HepG2 (cell line): ENCODE results near the gene CDK2. TPM values are rescaled to one million over a fixed set of nuclear protein-coding genes. Genes with fewer than 3 reads are reported as not detected.

Experiments used
- AFF4 ChIP-seq: sonication (generic); formaldehyde crosslinking; IDR thresholded peaks from 2 replicates; pipeline ENCODE4 v1.4.0; 2020; ENCODE audit warnings: missing genetic modification reagents
- AHR ChIP-seq: IDR thresholded peaks from 2 replicates; pipeline ENCODE4 v1.6.1; 2018; ENCODE audit warnings: missing genetic modification reagents, missing compliant biosample characterization
- ATM ChIP-seq: fragments of 450-650 bp; IDR thresholded peaks from 2 replicates; pipeline ENCODE4 v1.7.1; 2017; ENCODE audit warnings: mild to moderate bottlenecking, borderline replicate concordance
- CBX5 ChIP-seq: sonication (generic); formaldehyde crosslinking; IDR thresholded peaks from 2 replicates; pipeline ENCODE4 v1.4.0; 2020; ENCODE audit warnings: missing genetic modification reagents, borderline replicate concordance
- CENPX ChIP-seq: sonication (generic); formaldehyde crosslinking; IDR thresholded peaks from 2 replicates; pipeline ENCODE4 v1.9.0; 2021; ENCODE audit warnings: mild to moderate bottlenecking, missing genetic modification reagents, moderate library complexity
- FOSL2 ChIP-seq: sonication (generic); formaldehyde crosslinking; IDR thresholded peaks from 2 replicates; pipeline ENCODE4 v1.4.0; 2020; ENCODE audit warnings: missing genetic modification reagents
- FOXK1 ChIP-seq: sonication (generic); formaldehyde crosslinking; IDR thresholded peaks from 2 replicates; pipeline ENCODE4 v1.4.0; 2020; ENCODE audit warnings: low read depth, missing genetic modification reagents, borderline replicate concordance
- HNRNPK ChIP-seq: fragments of 200-400 bp; formaldehyde crosslinking; IDR thresholded peaks from 2 replicates; pipeline ENCODE4 v1.6.1; 2018; ENCODE audit warnings: low read length, low read depth, moderate library complexity, mild to moderate bottlenecking; ENCODE audit not compliant: poor library complexity, severe bottlenecking
- KLF11 ChIP-seq: IDR thresholded peaks from 2 replicates; pipeline ENCODE4 v1.6.1; 2016; ENCODE audit warnings: missing compliant biosample characterization
- PLRG1 ChIP-seq: fragments of 450-650 bp; conservative IDR thresholded peaks from 2 replicates; pipeline ENCODE4 v1.6.1; 2016
- SNAPC4 ChIP-seq: sonication (generic); formaldehyde crosslinking; IDR thresholded peaks from 2 replicates; pipeline ENCODE4 v1.4.0; 2020; ENCODE audit warnings: mild to moderate bottlenecking, missing genetic modification reagents
- TEAD3 ChIP-seq: optimal IDR thresholded peaks from 2 replicates; pipeline ENCODE3; 2016; ENCODE audit warnings: borderline replicate concordance
- TGIF2 ChIP-seq: IDR thresholded peaks from 2 replicates; pipeline ENCODE4 v1.6.1; 2016; ENCODE audit warnings: control low read depth, missing compliant biosample characterization
- YEATS2 ChIP-seq: sonication (generic); formaldehyde crosslinking; IDR thresholded peaks from 2 replicates; pipeline ENCODE4 v1.4.0; 2020; ENCODE audit warnings: missing genetic modification reagents, borderline replicate concordance
- ZBTB20 ChIP-seq: sonication (generic); formaldehyde crosslinking; IDR thresholded peaks from 2 replicates; pipeline ENCODE4 v1.8.1; 2023; ENCODE audit warnings: missing genetic modification reagents, low read depth, mild to moderate bottlenecking, borderline replicate concordance
- ZFP36L2 ChIP-seq: sonication (generic); formaldehyde crosslinking; IDR thresholded peaks from 2 replicates; pipeline ENCODE4 v1.4.0; 2020; ENCODE audit warnings: missing genetic modification reagents
- ZFP37 ChIP-seq: sonication (generic); formaldehyde crosslinking; IDR thresholded peaks from 2 replicates; pipeline ENCODE4 v1.4.0; 2020; ENCODE audit warnings: missing genetic modification reagents, borderline replicate concordance
- ZNF280B ChIP-seq: sonication (generic); formaldehyde crosslinking; IDR thresholded peaks from 2 replicates; pipeline ENCODE4 v1.5.0; 2020; ENCODE audit warnings: missing genetic modification reagents, mild to moderate bottlenecking, borderline replicate concordance
- ZNF354B ChIP-seq: sonication (generic); formaldehyde crosslinking; IDR thresholded peaks from 2 replicates; pipeline ENCODE4 v1.8.0; 2022; ENCODE audit warnings: mild to moderate bottlenecking, missing genetic modification reagents
- ZNF660 ChIP-seq: sonication (generic); formaldehyde crosslinking; IDR thresholded peaks from 2 replicates; pipeline ENCODE4 v1.5.1; 2020; ENCODE audit warnings: mild to moderate bottlenecking, low read depth, missing genetic modification reagents, borderline replicate concordance
- polyA plus RNA-seq, 8 experiments: library from polyadenylated mRNA; depleted of rRNA in 3 of 8; stranded (reverse) in 7 of 8; unstranded in 1 of 8; fragments of >200 nt; fragmentation: Illumina TruSeq in 4 of 8; extraction: Trizol in 4 of 8; gene quantifications; 2 replicates each; pipeline versions ENCODE4 v1.2.1 to v1.2.3, GENCODE V29; 2011 to 2016; ENCODE audit warnings: low read depth in 4 of 8, missing spikeins in 1 of 8, mixed read lengths in 1 of 8; ENCODE audit not compliant: insufficient read depth in 1 of 8
- total RNA-seq, 5 experiments: library from RNA; depleted of rRNA; stranded (reverse); fragments of >200 nt; fragmentation: Illumina TruSeq; extraction: Trizol; gene quantifications; 2 replicates each; pipeline ENCODE4 v1.2.3, GENCODE V29; 2016; ENCODE audit warnings: low read depth in 1 of 5

CDK2 gene
- total and polyA plus RNA-seq, 2 of the 13 experiments (the other 11 are each of a cell fraction or from before 2014, with no cell fraction given): 47.5 to 52.6 TPM

GRCh38 chr12:55973599-55974307, 7.1 kb downstream of the CDK2 start, which contains the start of gene RAB5B (continued):
- peak; percentile 68; the same call in 1 of the 2 replicates for TF ChIP-seq SNAPC4
- no peak for TF ChIP-seq PLRG1
- TF ChIP-seq TEAD3 (CRISPR knock-in tag): no peak
- no peak for TF ChIP-seq HNRNPK
- TF ChIP-seq TGIF2: peak; percentile 69
- TF ChIP-seq CBX5: peak; percentile 83; the same call in 1 of the 2 replicates
- peak; percentile 83 for TF ChIP-seq KLF11 (CRISPR knock-in tag)
- peak; percentile 45; the same call in 1 of the 2 replicates for TF ChIP-seq ZFP36L2 (CRISPR knock-in tag)
- TF ChIP-seq YEATS2: peak; percentile 92
- TF ChIP-seq AHR (CRISPR knock-in tag): peak; percentile 84; the same call in 1 of the 2 replicates
- TF ChIP-seq FOSL2 (CRISPR knock-in tag): peak; percentile 66
- TF ChIP-seq AFF4: no peak; the same call in 1 of the 2 replicates
- no peak for TF ChIP-seq CENPX (CRISPR knock-in tag)
- TF ChIP-seq ZNF354B (CRISPR knock-in tag): no peak
- TF ChIP-seq FOXK1 (CRISPR knock-in tag): peak; percentile 88
- no peak for TF ChIP-seq ATM
- TF ChIP-seq ZNF660 (CRISPR knock-in tag): no peak
- TF ChIP-seq ZFP37: 0 out of 2 replicates have a peak, but pooled peaks have one; percentile 57
- peak; percentile 88; the same call in 1 of the 2 replicates for TF ChIP-seq ZNF280B (CRISPR knock-in tag)
- peak; percentile 56; the same call in 1 of the 2 replicates for TF ChIP-seq ZBTB20 (CRISPR knock-in tag)
